HG02798 (cell line): Measurements from ENCODE around the gene ALOX15.
"Not testable (repeated sequence)": the region's sequence is repeated elsewhere in the genome, so short reads cannot be mapped to it uniquely, and the experiment has no call there.

Experiments
- ATAC-seq: cut with Tn5 transposase; IDR thresholded peaks from one replicate; pipeline ENCODE4 v1.9.1; 2021; ENCODE audit warnings: mild to moderate bottlenecking; ENCODE audit not compliant: unreplicated experiment, poor library complexity

Gene ALOX15

GRCh38 chr17:4595685-4596342 lies 45.7 kb downstream of the ALOX15 start:
- not testable (repeated sequence) for ATAC-seq

DNA sequence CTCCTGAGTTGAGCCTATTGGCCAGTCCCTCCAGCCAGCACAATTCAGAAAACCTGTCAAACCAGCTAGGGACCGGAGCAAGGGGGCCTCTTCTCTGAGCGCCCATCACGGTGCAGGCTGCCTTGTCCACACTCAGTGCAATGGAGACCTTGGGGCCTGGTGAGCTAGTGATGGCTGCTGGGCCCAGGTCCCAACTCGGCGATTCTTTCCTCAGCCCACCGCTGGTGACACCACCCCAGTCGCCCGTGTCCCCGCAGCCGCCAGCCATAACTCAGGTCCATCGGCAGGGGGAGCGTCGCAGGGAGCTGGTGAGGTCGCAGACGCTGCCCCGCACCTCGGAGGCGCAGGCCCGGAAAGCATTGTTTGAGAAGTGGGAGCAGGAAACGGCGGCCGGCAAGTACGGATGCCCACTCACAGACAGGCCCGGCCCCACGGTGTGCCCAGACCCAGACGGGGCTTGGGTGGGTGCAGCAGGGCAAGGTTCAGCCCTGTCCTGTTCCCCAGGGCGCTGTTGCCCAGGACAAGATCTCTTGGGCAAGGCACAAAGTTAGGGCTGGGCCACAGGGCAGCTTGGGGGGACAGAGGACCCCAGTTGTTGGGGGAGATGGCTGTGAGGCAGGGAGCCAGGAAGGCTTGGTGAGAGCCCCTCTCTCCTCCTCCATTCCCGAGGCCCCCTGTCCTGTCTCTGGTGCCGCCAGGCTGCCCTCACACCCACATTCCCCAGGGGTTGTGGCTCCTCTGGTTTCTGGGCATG lies 46.4 kb downstream of the ALOX15 start:
- ATAC-seq = no peak

DNA sequence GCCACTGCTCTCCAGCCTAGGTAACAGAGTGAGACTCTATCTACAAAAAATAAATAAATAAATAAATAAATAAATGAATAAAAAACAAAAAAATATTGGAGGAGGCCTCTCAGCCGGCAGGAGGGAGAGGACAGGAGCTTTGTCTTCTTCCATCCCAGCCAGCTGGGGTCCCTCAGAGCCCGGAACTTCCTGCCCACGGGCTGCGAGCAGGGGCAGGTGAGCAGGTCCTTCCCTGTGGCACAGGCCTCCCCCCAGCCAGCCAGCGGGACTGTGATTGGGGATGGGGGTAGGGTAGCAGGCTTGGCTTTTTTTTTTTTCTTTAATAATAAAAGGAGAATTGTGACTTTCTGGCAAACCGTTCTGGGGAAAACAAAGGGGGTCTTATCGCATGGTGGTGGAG lies 47.1 kb downstream of the ALOX15 start:
- no peak for ATAC-seq

- ATAC-seq = no peak
Measured at GRCh38 chr17:4593021-4593421, 48.5 kb downstream of the ALOX15 start.

- ATAC-seq = no peak
Measured at GRCh38 chr17:4592240-4593005, 49.1 kb downstream of the ALOX15 start.

- no peak for ATAC-seq
Measured at GRCh38 chr17:4591529-4591928, 49.9 kb downstream of the ALOX15 start.

DNA sequence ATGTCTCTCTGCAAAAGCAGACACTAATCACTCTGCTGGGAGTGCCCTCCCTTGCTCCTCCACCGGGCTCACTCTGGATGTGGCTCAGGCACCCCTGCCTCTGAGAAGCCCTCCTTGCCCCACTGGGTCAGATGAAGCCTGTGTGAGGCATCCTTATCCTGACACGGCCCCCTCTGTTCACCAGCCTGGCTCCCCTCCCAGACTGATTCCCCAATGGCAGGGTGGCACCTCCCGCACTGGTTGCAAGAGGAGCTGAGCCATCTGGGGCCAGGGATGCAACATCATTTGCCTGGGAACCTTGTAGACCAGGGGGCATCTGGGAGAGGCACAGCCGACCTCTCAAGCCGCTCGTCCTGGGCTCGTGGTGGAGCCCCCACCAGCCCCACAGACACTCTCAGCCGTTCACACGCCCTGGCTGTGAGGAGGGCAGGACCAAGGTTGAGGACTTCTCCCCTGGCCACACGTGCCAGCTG lies 50.5 kb downstream of the ALOX15 start:
- ATAC-seq = no peak

DNA sequence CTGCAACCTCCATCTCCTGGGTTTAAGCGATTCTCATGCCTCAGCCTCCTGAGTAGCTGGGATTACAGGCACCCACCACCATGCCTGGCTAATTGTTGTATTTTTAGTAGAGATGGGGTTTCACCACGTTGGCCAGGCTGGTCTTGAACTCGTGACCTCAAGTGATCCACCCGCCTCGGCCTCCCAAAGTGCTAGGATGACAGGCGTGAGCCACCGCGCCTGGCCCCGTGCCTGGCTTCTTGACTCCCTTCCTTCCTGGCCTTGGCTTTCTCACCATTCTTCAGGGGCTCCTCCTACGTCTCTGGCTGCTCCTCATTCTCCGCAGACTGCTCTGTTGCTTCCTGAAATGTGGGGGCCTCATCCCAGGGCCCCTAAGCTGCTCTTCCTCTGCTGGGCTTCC lies 51.4 kb downstream of the ALOX15 start:
- not testable (repeated sequence) for ATAC-seq

DNA sequence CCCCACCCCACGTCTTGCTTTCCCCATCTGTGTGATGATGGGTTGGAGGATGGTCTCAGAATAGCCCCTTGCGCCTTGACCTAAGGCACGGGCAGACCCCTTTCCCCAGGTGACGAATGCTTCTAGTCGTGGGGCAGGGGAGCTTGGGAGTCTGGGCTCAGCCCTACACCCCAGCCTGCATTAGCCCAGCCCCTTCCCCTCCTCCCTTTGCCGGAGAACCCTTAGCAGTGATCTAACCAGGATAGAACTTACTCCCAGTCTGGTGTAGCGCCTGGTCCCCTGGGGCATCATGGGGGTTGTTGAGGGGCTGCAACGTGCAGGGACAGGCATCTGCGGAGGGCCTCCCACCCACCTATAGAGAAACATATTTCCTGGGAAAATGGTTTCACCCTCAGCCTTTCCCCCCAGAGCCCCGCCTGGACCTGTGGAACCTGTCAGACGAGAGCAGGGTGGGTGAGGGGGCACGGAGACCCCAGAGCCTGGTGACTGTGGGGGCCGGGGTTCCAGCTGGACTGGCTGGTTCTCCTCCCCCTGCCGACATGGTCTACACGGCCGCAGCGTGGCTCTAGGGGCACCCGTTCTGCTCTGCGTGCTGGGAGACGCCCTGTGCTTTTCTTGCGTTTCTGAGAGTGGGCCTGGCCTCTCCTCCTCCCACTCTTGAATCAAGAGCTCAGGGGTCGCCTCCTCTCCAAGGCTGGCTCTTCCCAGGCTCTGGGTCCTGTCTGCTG lies 52.4 kb downstream of the ALOX15 start:
- no peak for ATAC-seq

DNA sequence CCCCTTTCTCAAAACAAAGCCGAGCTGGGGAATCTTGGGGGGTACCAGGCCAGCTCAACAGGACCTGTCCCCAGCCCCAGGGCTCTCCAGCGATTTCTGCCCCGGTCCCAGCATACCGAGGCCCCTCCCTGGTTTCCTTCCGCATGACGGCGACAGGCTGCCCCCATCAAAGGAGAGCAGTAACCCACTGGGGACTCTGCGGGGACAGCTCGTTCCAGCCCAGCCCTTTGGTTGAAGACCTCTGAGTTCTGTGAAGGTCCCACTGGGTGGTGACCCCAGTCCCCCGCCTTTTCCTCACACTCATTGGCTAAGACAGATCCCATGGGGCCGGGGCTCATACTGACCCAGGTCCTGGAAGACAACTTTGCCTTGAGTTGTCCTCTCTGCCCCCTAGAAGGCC lies 53.1 kb downstream of the ALOX15 start:
- ATAC-seq = no peak

- ATAC-seq = no peak
Measured at GRCh38 chr17:4587803-4588202, 53.7 kb downstream of the ALOX15 start.

DNA sequence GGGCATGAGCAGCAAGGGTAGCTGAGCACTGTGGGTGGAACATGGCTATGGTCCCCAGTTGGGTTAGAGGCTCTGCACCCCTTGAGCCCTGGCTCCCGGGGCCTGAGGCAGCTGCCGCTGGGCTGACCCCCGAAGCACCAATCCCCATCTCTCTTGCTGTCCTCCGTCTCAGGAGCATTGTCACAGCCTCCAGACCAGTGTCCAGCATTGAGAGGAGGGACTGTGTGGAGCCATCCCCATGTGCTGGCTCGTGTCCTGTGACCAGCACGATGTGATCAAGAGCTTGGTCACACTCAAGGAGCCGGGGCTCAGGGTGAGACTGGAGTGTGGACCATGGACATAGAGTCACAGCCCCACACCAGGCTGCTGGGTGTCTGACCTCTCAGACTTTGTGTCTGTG lies 54.3 kb downstream of the ALOX15 start:
- ATAC-seq = no peak

- no peak for ATAC-seq
Measured at GRCh38 chr17:4586043-4586442, 55.4 kb downstream of the ALOX15 start.

- no peak for ATAC-seq
Measured at GRCh38 chr17:4585638-4585994, 55.9 kb downstream of the ALOX15 start.

GRCh38 chr17:4584917-4585637 lies 56.4 kb downstream of the ALOX15 start:
- no peak for ATAC-seq

GRCh38 chr17:4584101-4584916 lies 57.2 kb downstream of the ALOX15 start, which contains the start of gene SMTNL2:
TSS of gene SMTNL2 (plus strand) at chr17:4584529. CDS start at chr17:4584606, 77 bp downstream.
- no peak for ATAC-seq

- no peak for ATAC-seq
Measured at GRCh38 chr17:4583782-4584100, 57.7 kb downstream of the ALOX15 start.

GRCh38 chr17:4583206-4583605 lies 58.3 kb downstream of the ALOX15 start:
- no peak for ATAC-seq

- no peak for ATAC-seq
Measured at GRCh38 chr17:4582691-4583090, 58.8 kb downstream of the ALOX15 start.
